ENCODE measurements around the gene PFN4. TPM values are rescaled to one million over a fixed set of nuclear protein-coding genes. Genes with fewer than 3 reads are reported as not detected.

Gene PFN4
- total RNA-seq, 1 experiment from 2014 or later: not detected

- no peak overlapping the region for H3K27ac ChIP-seq (ENCODE audit: low read depth, low read length)
- BruUV-seq (replicated peaks): no TSS peak
- H3K4me1 ChIP-seq (ENCODE audit: control insufficient read depth in 1 of 2, insufficient read depth in 2 of 2, low read length in 2 of 2): peaks cover 0 to 5% of the 10 kb centered on the region in 2 experiments; a peak in 1 of 4 replicates
- H3K9me2 ChIP-seq (ENCODE audit: insufficient read depth): no peaks in the 10 kb centered on the region
- H4K20me1 ChIP-seq (ENCODE audit: insufficient read depth): no peaks in the 10 kb centered on the region
- RAD21 ChIA-PET (ENCODE audit: low non-redundant PET in 1 of 2, low total read pairs in 2 of 2, uncharacterized antibody in 2 of 2, unreplicated experiment in 2 of 2): interaction anchor here in 1 of 2 experiments (0.6 kb wide), 1 partner anchor 18 kb away, joined by 8 read pairs; no protein-coding TSS in a partner anchor
- H3K9me3 ChIP-seq (ENCODE audit: control insufficient read depth in 1 of 2, insufficient read depth in 1 of 2, low read depth in 1 of 2, low read length in 2 of 2): no peaks in the 10 kb centered on the region
- intact Hi-C loops (cut with micrococcal nuclease): no loop called here
- H3K79me2 ChIP-seq (ENCODE audit: insufficient read depth, low read length): no peaks in the 10 kb centered on the region
- H3K36me3 ChIP-seq (ENCODE audit: control insufficient read depth in 1 of 2, insufficient read depth in 2 of 2, low read length in 2 of 2): no peaks in the 10 kb centered on the region
- H3K4me3 ChIP-seq (replicated peaks in 1 of 2; ENCODE audit: low read depth in 1 of 2, low read length in 2 of 2): no peak overlapping the region
- no peak for DNase-seq (ENCODE audit: low read depth, low spot score)
- H3K27me3 ChIP-seq (ENCODE audit: insufficient read depth, low read length): no peaks in the 10 kb centered on the region
- ATAC-seq: no peak
- CTCF ChIA-PET: no interaction called here
- no peak overlapping the region for H3K4me2 ChIP-seq (ENCODE audit: low read length)
- no peak overlapping the region for H2AFZ ChIP-seq (ENCODE audit: low read depth, low read length, poor library complexity, severe bottlenecking)
- no peak for TF ChIP-seq CTCF (IDR thresholded peaks at IDR 0.05 in 2 of 3, conservative IDR thresholded peaks at IDR 0.05 in 1 of 3; ENCODE audit: borderline replicate concordance in 1 of 3, insufficient read depth in 1 of 3, low read depth in 2 of 3, low read length in 2 of 3)
- no peak for TF ChIP-seq POLR2A (IDR thresholded peaks at IDR 0.05; ENCODE audit: borderline replicate concordance, extremely low read depth, insufficient read depth, insufficient read length)
- no peak for TF ChIP-seq REST (IDR thresholded peaks at IDR 0.05; ENCODE audit: low read depth)
- no peak for TF ChIP-seq ELF1 (IDR thresholded peaks at IDR 0.05; ENCODE audit: borderline replicate concordance, low read depth)
- TF ChIP-seq JUND (IDR thresholded peaks at IDR 0.05): no peak
- no peak for TF ChIP-seq EZH2 (IDR thresholded peaks at IDR 0.05)
- TF ChIP-seq TCF7L2 (IDR thresholded peaks at IDR 0.05; ENCODE audit: borderline replicate concordance, extremely low read depth, insufficient read depth, insufficient read length): no peak
- no peak for TF ChIP-seq MAX (IDR thresholded peaks at IDR 0.05)
- TF ChIP-seq ZFX (IDR thresholded peaks at IDR 0.05): no peak
- no peak for TF ChIP-seq YY1 (IDR thresholded peaks at IDR 0.05; ENCODE audit: extremely low read depth, insufficient replicate concordance, low read depth, low read length)
- TF ChIP-seq, protein P1, sequence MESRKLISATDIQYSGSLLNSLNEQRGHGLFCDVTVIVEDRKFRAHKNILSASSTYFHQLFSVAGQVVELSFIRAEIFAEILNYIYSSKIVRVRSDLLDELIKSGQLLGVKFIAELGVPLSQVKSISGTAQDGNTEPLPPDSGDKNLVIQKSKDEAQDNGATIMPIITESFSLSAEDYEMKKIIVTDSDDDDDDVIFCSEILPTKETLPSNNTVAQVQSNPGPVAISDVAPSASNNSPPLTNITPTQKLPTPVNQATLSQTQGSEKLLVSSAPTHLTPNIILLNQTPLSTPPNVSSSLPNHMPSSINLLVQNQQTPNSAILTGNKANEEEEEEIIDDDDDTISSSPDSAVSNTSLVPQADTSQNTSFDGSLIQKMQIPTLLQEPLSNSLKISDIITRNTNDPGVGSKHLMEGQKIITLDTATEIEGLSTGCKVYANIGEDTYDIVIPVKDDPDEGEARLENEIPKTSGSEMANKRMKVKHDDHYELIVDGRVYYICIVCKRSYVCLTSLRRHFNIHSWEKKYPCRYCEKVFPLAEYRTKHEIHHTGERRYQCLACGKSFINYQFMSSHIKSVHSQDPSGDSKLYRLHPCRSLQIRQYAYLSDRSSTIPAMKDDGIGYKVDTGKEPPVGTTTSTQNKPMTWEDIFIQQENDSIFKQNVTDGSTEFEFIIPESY (IDR thresholded peaks at IDR 0.05; ENCODE audit: extremely low read depth, insufficient replicate concordance, low read length): no peak
- TF ChIP-seq CEBPB (IDR thresholded peaks at IDR 0.05; ENCODE audit: low read depth): no peak
- TF ChIP-seq POLR2AphosphoS5 (IDR thresholded peaks at IDR 0.05; ENCODE audit: low read depth, low read length): no peak
- TF ChIP-seq CBX3 (IDR thresholded peaks at IDR 0.05; ENCODE audit: low read depth): no peak
- TF ChIP-seq ZNF274 (IDR thresholded peaks at IDR 0.05; ENCODE audit: low read depth, low read length): no peak
- POLR2A ChIA-PET: no interaction called here
- H3K9ac ChIP-seq (ENCODE audit: low read length): no peak overlapping the region
Measured at GRCh38 chr2:24104906-24105305, 18.2 kb downstream of the PFN4 start.

Measured in HCT116 (cell line).